HEK293T (cell line): ENCODE results near the gene PRPF40A.

ENCODE experiments used
- ARNT ChIP-seq: fragments of 450-650 bp; IDR thresholded peaks from 2 replicates; pipeline ENCODE4 v1.6.1; 2017; ENCODE audit warnings: mild to moderate bottlenecking
- BHLHE40 ChIP-seq: fragments of 450-650 bp; IDR thresholded peaks from 2 replicates; pipeline ENCODE4 v1.6.1; 2016; ENCODE audit warnings: mild to moderate bottlenecking, moderate library complexity, borderline replicate concordance
- ELF4 ChIP-seq: fragments of 450-650 bp; IDR thresholded peaks from 2 replicates; pipeline ENCODE4 v1.6.1; 2017; ENCODE audit warnings: antibody characterized with exemption
- FOXK2 ChIP-seq: fragments of 450-650 bp; IDR thresholded peaks from 2 replicates; pipeline ENCODE4 v1.6.1; 2016; ENCODE audit warnings: mild to moderate bottlenecking
- FOXM1 ChIP-seq: fragments of 450-650 bp; IDR thresholded peaks from 2 replicates; pipeline ENCODE4 v1.6.1; 2017; ENCODE audit warnings: mild to moderate bottlenecking, borderline replicate concordance
- HDGF ChIP-seq: fragments of 450-650 bp; IDR thresholded peaks from 2 replicates; pipeline ENCODE4 v1.6.1; 2017; ENCODE audit warnings: antibody characterized with exemption, borderline replicate concordance
- L3MBTL2 ChIP-seq: fragments of 450-650 bp; conservative IDR thresholded peaks from 2 replicates; pipeline ENCODE4 v1.6.1; 2016; ENCODE audit warnings: mild to moderate bottlenecking
- LEF1 ChIP-seq: fragments of 450-650 bp; IDR thresholded peaks from 2 replicates; pipeline ENCODE4 v1.6.1; 2017; ENCODE audit warnings: mild to moderate bottlenecking, borderline replicate concordance
- SP1 ChIP-seq: fragments of 450-650 bp; IDR thresholded peaks from 2 replicates; pipeline ENCODE4 v1.6.1; 2017
- SUZ12 ChIP-seq: fragments of 450-650 bp; IDR thresholded peaks from 2 replicates; pipeline ENCODE4 v1.6.1; 2016; ENCODE audit warnings: mild to moderate bottlenecking
- TARDBP ChIP-seq: fragments of 450-650 bp; IDR thresholded peaks from 2 replicates; pipeline ENCODE4 v1.6.1; 2016
- ZNF384 ChIP-seq: fragments of 450-650 bp; IDR thresholded peaks from 2 replicates; pipeline ENCODE4 v1.6.1; 2016

GRCh38 chr2:152648336-152648735, 68.9 kb downstream of the PRPF40A start:
- no peak for TF ChIP-seq BHLHE40
- no peak for TF ChIP-seq L3MBTL2
- no peak for TF ChIP-seq ARNT
- TF ChIP-seq ELF4 = no peak
- no peak for TF ChIP-seq SUZ12
- TF ChIP-seq LEF1 = no peak
- TF ChIP-seq SP1 = no peak
- TF ChIP-seq HDGF = no peak
- TF ChIP-seq FOXK2 = no peak
- no peak for TF ChIP-seq ZNF384
- no peak for TF ChIP-seq TARDBP
- TF ChIP-seq FOXM1 = no peak
